ENCODE results near the gene AXDND1. TPM values are rescaled to one million over a fixed set of nuclear protein-coding genes. Genes with fewer than 3 reads are reported as not detected.

Gene AXDND1
- total and polyA plus RNA-seq, 9 of the 15 experiments (the other 6 are each of a cell fraction or from before 2014, with no cell fraction given) = 0.03 to 0.13 (median 0.06) TPM; not detected in 5

- TF ChIP-seq NR0B1 (IDR thresholded peaks at IDR 0.05; ENCODE audit: partially characterized antibody) (no peak), CSDE1 (IDR thresholded peaks at IDR 0.05) (no peak), NR4A1 (CRISPR knock-in tag; IDR thresholded peaks at IDR 0.05) (no peak), NR4A1 (tag; IDR thresholded peaks at IDR 0.05) (no peak), TCF3 (CRISPR knock-in tag; IDR thresholded peaks at IDR 0.05) (no peak), PTTG1 (tag; IDR thresholded peaks at IDR 0.05; ENCODE audit: low read depth) (no peak)
Measured at GRCh38 chr1:179326746-179327145, 39.0 kb upstream of the AXDND1 start (continued).

GRCh38 chr1:179327196-179327595, 38.6 kb upstream of the AXDND1 start:
- no peak overlapping the region for H3K9ac ChIP-seq (ENCODE audit: insufficient read depth in 1 of 2, low read depth in 2 of 2, low read length in 2 of 2)
- H3K4me2 ChIP-seq (ENCODE audit: insufficient read depth, low read length) = no peak overlapping the region
- CTCF ChIA-PET (ENCODE audit: low intra/inter-chr PET ratio) = no interaction called here
- in situ Hi-C loops (cut with MboI) (no loop called here), intact Hi-C loops (cut with micrococcal nuclease) (no loop called here)
- ATAC-seq (no peak), DNase-seq (ENCODE audit: extremely low read depth in 1 of 4, low spot score in 3 of 4) (no peak), FAIRE-seq (no peak)
- H2AFZ ChIP-seq (ENCODE audit: low read depth, low read length) = no peak overlapping the region
- POLR2A ChIA-PET = interaction anchor here (1.0 to 1.5 kb wide), 3 partner anchors 13 to 34 kb away, joined by 3 to 4 read pairs (median 3); partner anchors contain the start of gene SOAT1
- no peak for TF ChIP-seq ZSCAN32 (CRISPR knock-in tag; IDR thresholded peaks at IDR 0.05)
- TF ChIP-seq, protein P1, sequence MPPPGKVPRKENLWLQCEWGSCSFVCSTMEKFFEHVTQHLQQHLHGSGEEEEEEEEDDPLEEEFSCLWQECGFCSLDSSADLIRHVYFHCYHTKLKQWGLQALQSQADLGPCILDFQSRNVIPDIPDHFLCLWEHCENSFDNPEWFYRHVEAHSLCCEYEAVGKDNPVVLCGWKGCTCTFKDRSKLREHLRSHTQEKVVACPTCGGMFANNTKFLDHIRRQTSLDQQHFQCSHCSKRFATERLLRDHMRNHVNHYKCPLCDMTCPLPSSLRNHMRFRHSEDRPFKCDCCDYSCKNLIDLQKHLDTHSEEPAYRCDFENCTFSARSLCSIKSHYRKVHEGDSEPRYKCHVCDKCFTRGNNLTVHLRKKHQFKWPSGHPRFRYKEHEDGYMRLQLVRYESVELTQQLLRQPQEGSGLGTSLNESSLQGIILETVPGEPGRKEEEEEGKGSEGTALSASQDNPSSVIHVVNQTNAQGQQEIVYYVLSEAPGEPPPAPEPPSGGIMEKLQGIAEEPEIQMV (tag; conservative IDR thresholded peaks at IDR 0.05; ENCODE audit: low read depth) = no peak
- no peak for TF ChIP-seq RFX1 (IDR thresholded peaks at IDR 0.05)
- no peak for TF ChIP-seq ZNF431 (CRISPR knock-in tag; IDR thresholded peaks at IDR 0.05)
- no peak for TF ChIP-seq HES1 (IDR thresholded peaks at IDR 0.05; ENCODE audit: low read depth)
- H3K27me3 ChIP-seq (ENCODE audit: control insufficient read depth in 2 of 2, insufficient read depth in 2 of 2, low read length in 2 of 2) = no peaks in the 10 kb centered on the region
- H3K27ac ChIP-seq (ENCODE audit: extremely low read depth, low read depth, low read length) = no peak overlapping the region
- no peaks in the 10 kb centered on the region for H3K9me1 ChIP-seq (ENCODE audit: control insufficient read depth, insufficient read depth, low read length)
- no peaks in the 10 kb centered on the region for H3K79me2 ChIP-seq (ENCODE audit: control insufficient read depth, insufficient read depth, low read length)
- BruUV-seq (replicated peaks) = no TSS peak
- H3K4me3 ChIP-seq = no peak overlapping the region
- H3K4me1 ChIP-seq (replicated peaks in 1 of 2; ENCODE audit: control insufficient read depth in 2 of 2, insufficient read depth in 2 of 2, low read length in 2 of 2) = no peaks in the 10 kb centered on the region
- WGBS (ENCODE audit: insufficient coverage, low coverage, missing lambda C conversion rate) = 74% methylated on average over 7 of the region's 7 CpGs
- H3K36me3 ChIP-seq (ENCODE audit: control insufficient read depth, insufficient read depth, low read length) = no peaks in the 10 kb centered on the region
- H4K20me1 ChIP-seq (replicated peaks; ENCODE audit: control insufficient read depth, insufficient read depth, low read length) = no peaks in the 10 kb centered on the region
- no peaks in the 10 kb centered on the region for H3K9me3 ChIP-seq (replicated peaks; ENCODE audit: control insufficient read depth, insufficient read depth, low read depth, low read length)

Data from K562 (cell line).